Gastrocnemius medialis (tissue), 4 donors: Measurements from ENCODE around the gene USP17L13.
"Not testable (repeated sequence)": the region's sequence is repeated elsewhere in the genome, so short reads cannot be mapped to it uniquely, and the experiment has no call there.

Source experiments
- POLR2A ChIP-seq, 2 donors: fragments of 450-650 bp; IDR thresholded peaks; one replicate each; pipeline ENCODE4 v1.6.1; 2017; ENCODE audit warnings: antibody characterized with exemption in 2 of 2, mild to moderate bottlenecking in 2 of 2, moderate library complexity in 2 of 2
- TF ChIP-seq, protein P1 (sequence below), 5 experiments: fragments of 450-650 bp in 3 of 5; fragments of 200-600 bp in 2 of 5; sonication (generic) in 2 of 5; IDR thresholded peaks in 4 of 5; conservative IDR thresholded peaks in 1 of 5; 1 replicate in 4 of 5; 2 replicates in 1 of 5; pipeline ENCODE4 v1.5.1; 2016 to 2019; ENCODE audit warnings: antibody characterized with exemption in 5 of 5, mild to moderate bottlenecking in 3 of 5, moderate library complexity in 3 of 5

DNA sequence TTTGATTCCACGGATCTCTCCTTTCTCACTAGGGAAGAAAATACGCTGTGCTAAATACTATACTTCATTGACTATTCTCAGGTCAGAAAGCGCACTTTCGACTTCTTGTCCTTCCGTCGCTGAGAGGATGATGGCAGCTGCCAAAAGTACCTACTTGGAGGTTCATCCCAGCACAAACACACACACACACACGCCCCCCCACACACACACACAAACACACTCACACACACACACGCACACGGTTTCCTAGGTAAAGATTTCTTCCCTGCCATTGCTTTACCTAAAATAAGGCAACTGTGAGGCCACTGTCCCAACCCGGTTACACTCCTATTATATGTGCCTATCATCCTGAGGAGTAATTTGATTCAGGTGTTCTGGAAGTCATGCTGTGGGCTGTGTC is 47.0 kb downstream of the USP17L13 start:
- TF ChIP-seq, protein P1, sequence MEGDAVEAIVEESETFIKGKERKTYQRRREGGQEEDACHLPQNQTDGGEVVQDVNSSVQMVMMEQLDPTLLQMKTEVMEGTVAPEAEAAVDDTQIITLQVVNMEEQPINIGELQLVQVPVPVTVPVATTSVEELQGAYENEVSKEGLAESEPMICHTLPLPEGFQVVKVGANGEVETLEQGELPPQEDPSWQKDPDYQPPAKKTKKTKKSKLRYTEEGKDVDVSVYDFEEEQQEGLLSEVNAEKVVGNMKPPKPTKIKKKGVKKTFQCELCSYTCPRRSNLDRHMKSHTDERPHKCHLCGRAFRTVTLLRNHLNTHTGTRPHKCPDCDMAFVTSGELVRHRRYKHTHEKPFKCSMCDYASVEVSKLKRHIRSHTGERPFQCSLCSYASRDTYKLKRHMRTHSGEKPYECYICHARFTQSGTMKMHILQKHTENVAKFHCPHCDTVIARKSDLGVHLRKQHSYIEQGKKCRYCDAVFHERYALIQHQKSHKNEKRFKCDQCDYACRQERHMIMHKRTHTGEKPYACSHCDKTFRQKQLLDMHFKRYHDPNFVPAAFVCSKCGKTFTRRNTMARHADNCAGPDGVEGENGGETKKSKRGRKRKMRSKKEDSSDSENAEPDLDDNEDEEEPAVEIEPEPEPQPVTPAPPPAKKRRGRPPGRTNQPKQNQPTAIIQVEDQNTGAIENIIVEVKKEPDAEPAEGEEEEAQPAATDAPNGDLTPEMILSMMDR (IDR thresholded peaks at IDR 0.05 in 4 of 5, conservative IDR thresholded peaks at IDR 0.05 in 1 of 5), result not testable (repeated sequence)
- TF ChIP-seq POLR2A (IDR thresholded peaks at IDR 0.05), result not testable (repeated sequence)
